Stimulated activated CD8-positive, alpha-beta memory T cell treated with anti-CD3 and anti-CD28 coated beads, Interleukin-12 subunit alpha, Interleukin-12 subunit beta, amount 100 ng/mL, for 4 hours (primary cell): Measurements from ENCODE around the gene KDM4C.

ENCODE experiments used
- DNase-seq: peaks from one replicate; pipeline ENCODE4 v3.0.0-alpha.2; 2020; ENCODE audit warnings: low read depth

KDM4C gene

DNA sequence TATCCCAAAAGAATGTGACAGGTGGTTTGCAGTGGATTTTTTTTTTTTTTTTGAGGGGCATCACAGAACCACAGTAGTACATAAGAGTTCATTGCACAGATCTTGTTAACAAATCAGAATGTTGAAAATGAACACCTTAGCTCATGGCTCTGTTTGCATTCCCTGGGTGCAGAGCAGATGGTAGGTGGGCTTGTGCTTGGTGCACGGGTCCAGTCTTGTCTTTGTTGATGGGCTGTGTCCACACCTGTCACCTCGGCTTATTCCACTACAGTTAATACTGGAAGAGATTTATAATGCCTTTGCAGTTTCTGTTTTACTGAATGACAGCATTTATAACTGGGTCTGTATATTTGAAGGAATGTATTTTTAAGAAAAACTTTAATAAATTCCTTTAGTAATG, 146.6 kb downstream of the KDM4C start:
- no peak for DNase-seq

DNA sequence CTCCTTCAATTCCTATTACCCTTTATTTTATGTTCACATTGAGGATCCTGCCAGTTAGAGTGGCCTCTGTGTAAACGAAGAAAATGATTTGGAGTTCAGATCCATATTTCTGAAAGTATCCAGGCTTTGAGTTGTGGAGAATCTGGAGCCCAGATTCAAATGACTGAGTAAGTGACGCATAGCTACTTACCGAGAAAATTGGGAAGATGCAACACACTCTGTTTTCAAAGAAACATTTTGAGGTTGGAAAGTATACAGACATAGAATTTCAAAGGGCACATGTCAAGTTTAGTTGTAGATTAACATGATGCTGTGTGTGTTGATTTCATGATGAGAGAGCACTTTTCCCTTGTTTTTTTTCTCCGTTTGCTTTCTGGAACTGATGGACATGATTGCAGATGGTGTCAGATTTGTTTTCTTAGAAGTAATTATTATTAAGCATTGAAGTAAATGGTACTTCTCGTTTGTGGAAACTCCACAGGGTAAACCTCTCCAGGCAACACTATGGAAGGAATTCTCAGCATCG, 148.1 kb downstream of the KDM4C start:
- no peak for DNase-seq

DNA sequence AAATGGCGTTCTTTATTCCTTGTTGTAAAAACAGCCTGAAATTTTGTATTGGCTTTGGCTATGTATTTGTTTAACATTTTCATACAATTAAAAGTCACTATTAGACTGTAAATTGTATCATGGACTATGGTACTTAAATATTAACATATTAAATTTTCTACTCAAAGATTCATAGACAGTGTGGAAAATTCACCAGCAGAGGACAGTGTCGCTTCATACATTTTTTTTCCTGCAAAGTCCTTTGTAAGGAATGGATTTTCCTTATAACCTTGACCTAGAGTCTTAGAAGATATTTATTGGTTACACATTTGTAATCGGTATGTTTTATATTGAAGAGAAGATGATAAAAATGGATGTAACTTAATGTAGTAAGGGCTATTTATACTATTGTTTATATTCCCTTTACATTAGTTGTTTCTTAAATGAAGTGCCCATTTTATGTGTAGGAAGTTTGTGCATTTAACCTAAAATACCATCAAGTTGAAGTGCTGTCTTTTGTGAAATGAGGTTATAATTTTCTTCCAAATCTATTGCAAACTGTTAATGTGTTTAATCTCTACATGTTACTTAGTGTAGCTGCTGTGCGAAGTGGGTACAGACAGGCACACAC, 150.1 kb downstream of the KDM4C start:
- no peak for DNase-seq

DNA sequence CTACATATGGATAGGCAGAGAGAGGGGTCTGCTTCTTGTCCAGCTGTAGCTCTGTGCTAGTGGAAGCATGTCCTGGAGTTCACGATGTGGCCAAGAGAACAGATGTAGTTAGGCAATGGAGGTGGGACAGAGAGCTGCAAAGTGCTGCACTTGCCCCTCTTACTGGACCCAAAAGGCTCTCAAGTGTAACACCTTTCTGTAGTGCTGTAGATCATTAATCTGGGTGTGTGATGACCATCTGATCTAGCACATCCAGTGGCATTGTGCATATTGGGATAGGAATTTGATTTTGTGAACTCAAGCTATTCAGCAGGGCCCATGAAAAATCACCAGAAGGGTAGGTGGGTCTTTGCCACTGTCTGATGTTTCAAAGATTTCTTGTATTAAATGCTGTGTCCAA, 151.4 kb downstream of the KDM4C start:
- no peak for DNase-seq

DNA sequence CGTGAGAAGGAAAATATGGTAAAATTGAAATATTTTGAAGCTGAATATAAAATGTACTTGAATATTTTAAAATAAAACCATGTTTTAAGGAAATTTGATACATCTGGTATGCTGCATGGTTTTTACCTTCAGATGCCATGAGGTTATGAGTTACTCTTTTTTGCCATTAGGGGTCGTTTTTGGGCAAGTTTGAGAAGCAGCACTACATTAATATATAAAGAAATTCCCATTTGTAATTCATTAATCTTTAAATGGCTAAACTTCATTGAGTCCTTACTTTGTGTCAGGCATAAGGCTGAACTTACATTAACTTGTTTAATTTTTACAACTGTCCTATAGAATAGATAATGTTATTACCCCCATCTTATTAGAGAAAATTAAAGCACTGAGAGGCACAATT, 152.3 kb downstream of the KDM4C start:
- no peak for DNase-seq

DNA sequence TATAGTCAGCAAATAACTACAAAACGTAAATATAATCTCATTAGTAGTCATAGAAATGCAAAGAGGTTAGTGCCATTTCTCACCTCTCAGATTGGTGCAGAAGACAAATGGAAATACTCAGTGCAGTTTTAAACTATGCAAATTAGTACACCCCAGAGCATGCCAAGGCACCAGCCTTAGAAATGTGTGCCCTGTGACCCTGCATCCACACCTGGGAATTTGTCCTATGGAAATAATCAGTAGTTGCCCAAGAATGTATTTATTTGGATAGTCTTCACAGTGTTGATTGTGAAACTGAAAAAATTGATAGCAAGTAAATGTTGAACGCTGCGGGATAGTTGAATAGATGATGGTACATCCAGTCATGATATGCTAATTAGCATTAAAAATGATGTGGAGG, 152.7 kb downstream of the KDM4C start:
- DNase-seq: no peak

DNA sequence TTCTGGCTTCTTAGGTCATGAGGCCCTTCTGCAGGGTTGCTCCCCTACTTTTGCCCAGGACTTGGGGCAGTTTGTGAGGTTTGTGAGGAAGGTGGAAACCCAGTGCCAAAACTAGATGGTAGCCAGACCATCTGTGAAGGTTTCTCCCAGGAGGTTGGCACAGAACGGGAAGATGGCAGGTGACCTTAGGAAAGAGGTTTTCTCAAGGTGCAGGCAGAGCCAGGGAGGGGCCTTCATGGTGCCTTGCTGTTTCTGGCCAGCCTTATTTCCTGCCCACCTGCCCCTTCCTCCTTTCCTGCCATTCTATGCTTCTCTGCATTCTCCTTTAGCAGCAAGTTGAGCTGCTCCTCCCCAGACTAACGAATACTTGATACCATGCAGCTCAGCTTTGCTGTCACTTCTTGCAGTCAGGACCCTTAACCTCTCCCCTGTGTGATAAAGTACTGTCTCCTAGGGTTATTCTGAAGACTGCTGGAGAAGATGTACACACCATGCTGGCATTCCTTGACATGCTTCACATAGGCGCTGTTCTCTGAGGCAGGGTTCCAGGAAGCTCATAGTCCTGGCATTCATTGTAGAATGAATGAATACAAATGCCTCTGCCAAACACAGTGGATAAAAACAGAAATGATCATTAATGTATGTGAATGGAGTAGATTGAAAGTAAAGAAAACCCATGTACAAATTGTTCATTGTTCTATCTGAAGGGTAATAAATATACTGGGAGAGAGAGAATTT, 154.3 kb downstream of the KDM4C start:
- no peak for DNase-seq

DNA sequence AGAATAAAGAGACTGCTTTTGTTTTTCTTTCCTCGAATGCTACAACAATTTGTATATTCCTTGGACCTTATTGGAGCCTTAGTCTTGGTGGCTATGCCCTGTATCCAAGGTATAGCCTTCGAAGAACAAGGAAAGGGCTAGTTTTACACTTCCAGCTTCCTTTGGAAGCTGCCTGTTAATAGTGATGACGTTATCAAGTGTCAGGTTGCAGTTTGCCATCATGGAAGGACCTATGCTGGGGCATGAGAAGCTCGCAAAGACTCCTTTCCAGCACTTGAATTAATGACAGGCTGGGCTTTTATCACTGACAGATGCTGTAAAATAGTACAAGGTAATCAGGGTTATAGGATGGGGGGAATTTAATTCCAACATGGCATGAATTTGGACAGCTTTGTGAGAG, 157.9 kb downstream of the KDM4C start:
- no peak for DNase-seq

DNA sequence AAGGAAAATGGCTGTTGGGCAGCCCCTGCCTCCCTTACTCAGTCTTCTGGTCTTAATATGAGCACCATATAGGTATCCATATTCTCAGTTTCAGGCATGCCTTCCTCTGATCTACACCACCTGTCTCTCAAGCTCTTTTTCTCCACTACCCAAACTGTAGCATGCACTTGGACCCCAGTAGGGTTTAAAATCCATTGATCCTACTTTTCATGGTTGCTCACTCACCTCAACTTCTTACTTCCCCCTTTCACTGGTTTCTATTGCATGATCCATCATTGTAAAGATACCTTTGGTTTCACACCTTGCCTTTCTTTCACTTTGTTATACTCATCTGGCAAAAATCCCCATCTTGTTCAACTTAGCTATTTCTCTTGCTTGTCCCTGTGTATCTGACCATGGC, 159.4 kb downstream of the KDM4C start:
- DNase-seq: no peak

DNA sequence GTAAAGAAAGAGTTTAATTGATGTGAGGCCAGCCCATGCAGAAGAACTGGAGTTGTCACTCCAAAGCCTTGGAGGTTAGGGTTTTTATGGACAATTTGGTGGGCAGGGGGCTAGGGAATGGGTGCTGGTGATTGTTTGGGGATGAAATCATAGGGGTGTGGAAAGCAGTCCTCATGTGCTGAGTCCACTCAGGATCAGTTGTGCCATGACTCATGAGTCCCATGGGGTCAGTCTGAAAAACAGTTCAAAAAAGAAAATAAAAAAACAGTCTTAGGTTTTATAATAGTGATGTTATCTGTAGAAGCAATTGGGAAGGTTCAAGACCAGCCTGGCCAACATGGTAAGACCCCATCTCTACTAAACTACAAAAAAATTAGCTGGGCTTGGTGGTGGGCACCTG, 162.3 kb downstream of the KDM4C start:
- no peak for DNase-seq

DNA sequence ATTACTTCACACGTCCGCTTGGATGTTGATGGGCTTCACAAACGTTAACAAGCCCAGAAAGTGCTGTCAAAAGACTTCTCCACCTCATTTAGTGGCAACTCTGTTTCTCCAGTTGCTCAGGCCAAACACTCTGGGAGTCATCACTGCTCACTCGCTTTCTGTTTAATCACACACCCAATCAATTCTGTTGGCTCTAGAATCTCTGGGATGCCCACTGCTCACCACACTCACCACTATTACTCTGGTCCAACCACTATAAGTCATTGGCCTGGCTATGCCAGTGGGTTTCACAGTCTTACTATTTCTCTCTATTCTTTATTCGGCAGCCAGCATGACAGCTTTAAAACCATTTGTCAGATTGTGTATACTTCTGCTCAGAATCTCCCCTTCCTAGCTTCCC, 163.5 kb downstream of the KDM4C start:
- no peak for DNase-seq

DNA sequence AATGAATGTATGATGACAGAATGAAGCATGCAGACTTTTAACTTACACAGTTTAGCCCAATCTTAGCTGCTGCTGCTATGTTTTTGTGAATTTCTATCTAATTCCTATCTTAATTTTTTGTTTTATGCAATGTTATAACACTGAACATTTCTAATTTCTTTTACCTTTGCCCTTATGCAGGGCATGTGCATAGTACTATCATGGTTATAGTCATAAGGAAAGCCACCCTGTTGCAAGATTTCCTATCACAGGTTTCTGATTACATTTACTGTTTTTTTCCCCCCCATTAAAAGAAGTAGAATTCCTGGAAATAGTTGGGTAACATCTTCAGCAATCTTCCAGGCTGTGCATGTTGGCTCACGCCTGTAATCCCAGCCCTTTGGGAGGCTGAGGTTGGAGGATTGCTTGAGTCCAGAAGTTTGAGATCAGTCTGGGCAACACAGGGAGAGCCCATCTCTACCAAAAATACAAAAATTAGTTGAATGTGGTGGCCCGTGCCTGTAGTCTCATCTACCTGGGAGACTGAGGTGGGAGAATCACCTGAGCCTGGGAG, 164.4 kb downstream of the KDM4C start:
- DNase-seq: no peak

DNA sequence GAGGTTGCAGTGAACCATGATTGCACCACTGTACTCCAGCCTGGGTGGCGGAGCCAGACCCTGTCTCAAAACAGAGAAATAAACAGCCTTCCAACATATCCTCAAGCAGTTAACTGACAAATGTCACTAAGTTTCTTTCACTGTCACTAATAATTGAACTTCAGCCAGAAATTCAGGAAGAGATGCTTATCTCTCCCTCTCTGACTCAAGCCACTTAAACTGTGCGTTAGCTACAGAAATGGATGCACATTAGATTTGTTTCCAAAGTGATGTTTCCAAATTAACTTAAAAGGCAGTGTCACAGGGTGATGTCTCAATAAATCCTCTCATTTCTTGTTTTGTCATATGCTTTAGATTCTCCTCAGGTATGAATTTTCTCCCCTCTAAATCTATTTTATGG, 164.9 kb downstream of the KDM4C start:
- DNase-seq: no peak

DNA sequence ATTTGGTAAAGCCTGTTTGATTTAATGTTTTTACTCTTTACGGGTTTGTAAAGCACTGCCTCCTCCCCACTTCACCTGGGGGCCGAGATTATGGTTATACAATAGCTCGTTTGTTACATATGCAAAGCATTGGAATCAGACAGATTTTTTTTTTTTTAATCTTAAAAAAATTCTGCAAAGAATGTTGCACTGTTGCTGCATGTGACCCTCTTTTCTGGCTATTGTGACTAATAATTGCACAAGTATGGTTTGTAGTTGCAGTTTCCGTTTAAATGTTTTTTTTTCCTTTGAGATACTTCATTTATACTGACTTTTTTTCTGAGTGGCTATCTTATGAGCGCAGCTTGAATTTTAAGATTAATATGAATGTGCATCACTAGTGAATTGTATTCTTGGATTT, 165.3 kb downstream of the KDM4C start:
- DNase-seq: no peak

DNA sequence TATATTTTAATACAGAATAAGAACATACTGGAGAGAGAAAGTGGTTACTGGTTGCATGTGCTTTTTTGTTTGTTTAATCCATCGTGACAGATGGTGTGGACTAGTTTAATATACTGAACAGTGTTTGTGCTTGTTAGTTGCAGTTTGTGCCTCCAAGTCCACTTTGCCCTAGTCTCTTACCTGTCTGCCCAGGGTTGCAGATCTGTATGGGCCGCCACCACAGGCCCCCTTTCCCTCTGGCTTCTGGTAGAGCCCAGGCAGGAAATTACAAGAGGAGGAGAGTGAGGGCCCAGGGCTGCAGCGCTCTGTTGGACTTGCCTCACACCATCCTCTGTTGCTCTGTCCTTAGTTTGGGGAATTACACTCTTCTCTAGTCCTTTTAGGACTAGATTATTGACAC, 166.4 kb downstream of the KDM4C start:
- DNase-seq: no peak

DNA sequence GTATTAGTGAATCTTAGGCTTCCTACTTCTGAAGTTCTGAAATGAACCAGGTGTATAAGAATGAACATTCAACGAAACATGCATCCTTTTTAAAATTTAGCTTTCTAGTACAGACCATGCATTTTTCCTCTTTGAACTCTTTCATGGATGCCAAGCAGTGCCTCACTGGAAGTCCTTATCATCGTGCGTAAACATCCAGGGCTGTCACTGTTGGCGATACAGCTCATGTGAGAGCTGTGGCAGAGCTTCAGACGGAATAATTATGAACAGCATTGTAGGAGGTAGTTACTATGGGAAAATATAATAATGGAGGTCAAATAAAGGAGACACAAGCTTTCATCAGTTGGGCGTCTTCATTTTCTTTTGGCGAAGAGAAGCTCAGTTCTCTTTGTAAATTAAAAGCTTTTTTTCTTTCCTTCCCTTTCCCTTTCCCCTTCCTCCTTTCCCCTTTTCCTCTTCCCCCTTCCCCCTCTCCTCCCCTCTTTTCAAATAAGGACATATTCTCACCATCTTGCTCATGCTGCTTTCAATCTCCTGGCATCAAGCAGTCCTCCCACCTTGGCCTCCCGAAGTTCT, 167.3 kb downstream of the KDM4C start:
- no peak for DNase-seq

DNA sequence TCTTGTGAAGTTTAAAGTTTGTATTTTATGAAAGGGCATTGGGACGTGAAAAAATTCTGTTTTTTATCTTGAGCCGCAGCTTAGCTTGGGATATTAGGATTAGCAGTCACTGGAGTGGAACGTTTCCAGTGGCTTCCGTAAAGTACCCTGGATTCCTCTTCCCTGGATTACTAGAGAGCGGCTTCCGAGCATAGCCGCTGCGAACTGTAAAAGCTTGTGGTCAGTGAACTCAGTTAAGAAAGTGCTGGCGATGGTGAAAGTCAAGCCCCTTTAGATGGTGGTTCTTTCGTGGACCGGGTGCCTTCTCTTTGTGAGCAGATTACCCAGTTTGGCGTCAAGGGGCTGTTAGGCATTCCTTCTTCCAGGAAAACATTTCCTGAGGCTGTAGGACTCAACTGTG, 168.1 kb downstream of the KDM4C start:
- DNase-seq: no peak

DNA sequence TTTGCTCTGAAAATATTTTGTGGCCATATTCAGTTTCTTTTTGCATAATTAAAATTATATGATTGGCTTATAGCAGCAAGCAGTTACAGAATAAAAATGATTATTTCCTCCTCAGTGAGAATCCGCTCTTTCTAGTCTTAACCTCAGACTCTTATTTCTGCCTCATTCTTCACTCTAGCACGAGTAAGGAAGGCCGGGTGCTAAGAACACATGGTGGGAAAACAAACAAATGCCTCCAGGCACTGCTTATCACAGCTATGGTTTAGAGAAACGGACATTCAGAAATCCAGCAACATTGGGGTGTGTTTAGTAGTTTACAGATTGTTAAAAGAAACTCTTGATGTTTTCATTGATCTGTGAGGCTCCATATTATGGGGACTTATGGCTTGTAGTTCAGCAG, 168.7 kb downstream of the KDM4C start:
- DNase-seq: no peak

DNA sequence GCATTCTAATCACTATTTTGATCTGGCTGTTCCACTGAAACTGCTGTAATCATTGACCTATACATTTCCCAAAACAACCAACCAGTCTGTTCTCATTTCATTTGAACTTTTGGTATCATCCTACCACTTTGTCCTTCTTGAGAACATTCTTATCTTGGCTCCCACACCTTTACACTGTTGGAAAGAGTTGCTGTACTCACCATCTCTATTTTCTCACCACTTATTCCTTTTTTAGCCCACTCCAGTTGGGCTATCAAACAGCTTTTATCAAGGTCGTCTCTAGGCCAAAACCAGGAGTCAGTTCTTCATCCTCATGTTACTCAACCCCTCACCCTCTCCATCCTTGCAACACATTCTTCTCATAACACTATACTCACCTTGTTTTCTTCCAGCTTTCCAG, 170.1 kb downstream of the KDM4C start:
- DNase-seq: no peak

DNA sequence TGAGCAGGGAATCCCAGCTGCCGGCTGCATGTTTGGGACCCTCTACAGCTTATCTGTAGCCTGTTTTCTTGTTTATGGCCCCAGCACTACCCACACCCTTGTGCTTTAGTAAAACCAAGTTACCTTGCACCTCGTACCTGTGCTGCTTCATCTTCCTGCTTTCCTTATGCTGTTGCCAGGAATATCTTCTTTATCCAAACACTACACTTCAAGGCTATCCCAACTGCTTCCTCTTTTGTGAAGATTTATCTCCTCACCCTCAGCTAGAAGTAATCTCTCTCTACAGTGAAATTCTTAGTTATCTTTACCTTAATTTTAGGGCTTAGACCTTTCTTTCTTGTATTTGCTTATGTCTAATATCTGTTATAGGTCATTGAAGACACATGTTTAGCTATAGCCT, 171.1 kb downstream of the KDM4C start:
- no peak for DNase-seq

DNA sequence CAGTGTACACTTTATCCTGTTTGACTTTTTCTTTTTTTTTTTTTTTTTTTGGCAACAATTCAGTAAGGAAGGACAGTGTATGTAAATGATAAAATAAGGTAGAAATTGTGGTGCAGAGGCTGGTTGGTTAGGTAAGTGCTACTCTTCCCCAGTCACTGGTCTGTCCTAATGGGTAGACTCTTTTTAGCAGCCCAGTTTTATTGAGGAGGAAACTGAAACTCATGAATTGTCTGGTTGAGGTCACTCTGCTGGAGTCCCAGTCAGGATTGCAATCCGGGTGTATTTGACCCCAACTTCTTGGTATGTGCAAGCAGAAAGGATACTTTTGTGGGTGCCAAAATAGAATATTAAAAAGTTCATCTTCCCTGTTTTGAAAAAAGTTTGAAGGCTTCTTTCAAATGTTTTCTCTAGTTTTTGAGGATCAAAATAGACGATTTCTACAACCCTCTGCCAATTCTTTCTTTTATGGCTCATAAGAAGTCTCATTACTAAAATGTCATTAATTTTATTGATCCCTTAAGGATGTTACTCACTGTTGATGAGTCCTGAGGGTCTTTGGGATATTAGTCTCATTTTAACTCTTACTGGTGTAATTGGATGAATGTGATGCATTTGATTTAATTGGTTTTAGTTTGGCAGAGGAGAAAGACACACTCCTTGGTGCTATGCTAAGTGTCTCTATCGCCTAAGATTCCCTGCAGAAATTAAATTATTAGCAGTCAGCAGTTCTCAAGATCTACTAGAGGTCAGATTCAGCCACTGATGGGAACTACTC, 171.9 kb downstream of the KDM4C start:
- DNase-seq: no peak

DNA sequence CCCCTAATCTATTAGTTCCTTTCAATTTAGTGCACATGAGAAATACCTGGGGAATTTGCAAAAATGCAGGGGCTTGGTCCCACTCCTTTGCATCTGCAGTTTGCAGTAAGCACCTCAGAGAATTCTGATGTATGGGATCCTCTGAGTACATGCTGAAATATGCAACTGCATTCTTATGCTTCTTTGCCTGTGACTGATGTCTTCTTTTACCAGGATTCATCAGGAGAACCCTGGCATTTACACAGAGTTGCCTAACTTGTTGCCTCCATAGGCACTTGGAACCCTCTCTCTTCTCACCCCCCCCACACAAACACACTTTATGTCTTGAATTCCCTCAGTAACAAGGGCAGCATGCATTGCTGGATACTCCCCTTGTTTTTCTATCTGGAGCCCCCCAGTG, 173.1 kb downstream of the KDM4C start:
- DNase-seq: no peak

DNA sequence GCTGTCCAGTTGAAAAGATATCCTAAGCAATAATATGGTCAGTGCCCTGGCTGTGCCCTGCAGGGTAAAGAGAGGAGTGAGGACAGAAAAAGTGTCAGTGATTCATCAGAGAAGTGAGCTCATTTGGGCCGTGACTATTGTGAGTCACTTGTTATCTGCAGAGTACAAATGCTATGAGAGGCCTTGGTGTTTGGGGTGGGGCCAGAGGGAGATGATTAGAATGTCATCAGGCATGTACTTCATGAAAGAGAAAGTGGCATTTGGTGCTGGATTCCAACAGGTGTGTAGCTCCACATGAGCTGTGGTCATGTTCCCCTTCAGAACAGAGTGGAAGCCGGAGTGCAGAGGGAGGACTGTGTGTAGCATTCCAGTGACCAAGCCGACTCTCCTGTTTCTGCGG, 174.1 kb downstream of the KDM4C start:
- DNase-seq: no peak
